Measurements from ENCODE around the gene PROSER2. TPM values are rescaled to one million over a fixed set of nuclear protein-coding genes. Genes with fewer than 3 reads are reported as not detected.
A peak's percentile ranks its signal among the peaks of the same experiment; 100 is the strongest.

The PROSER2 gene
- total and polyA plus RNA-seq, 2 of the 13 experiments (the other 11 are each of a cell fraction or from before 2014, with no cell fraction given) = 6.9 to 7.7 TPM

GRCh38 chr10:11808808-11809207 is 14.3 kb upstream of the PROSER2 start:
- H3K9me3 ChIP-seq (ENCODE audit: low read length) = no peaks in the 10 kb centered on the region
- H3K27me3 ChIP-seq (ENCODE audit: control insufficient read depth in 1 of 2, insufficient read depth in 2 of 2, low read length in 2 of 2) = peaks cover 0 to 38% of the 10 kb centered on the region in 2 experiments; a peak in 2 of 5 replicates
- H3K4me2 ChIP-seq (ENCODE audit: low read depth, low read length) = no peak overlapping the region
- H3K9ac ChIP-seq (ENCODE audit: insufficient read depth, low read depth, low read length) = no peak overlapping the region
- DNase-seq (ENCODE audit: low spot score) (no peak), FAIRE-seq (no peak), ATAC-seq (no peak)
- POLR2A ChIA-PET = no interaction called here
- intact Hi-C loops (cut with micrococcal nuclease; ENCODE audit: unreplicated experiment) (no loop called here), in situ Hi-C loops (cut with HindIII; ENCODE audit: extremely low pct_ligation_motif_present, low pct_unique_long_range_greater_than_20kb) (no loop called here)
- TF ChIP-seq ZNF557 (CRISPR knock-in tag; IDR thresholded peaks at IDR 0.05) (no peak), ZNF354B (CRISPR knock-in tag; IDR thresholded peaks at IDR 0.05) (no peak), AKNA (CRISPR knock-in tag; IDR thresholded peaks at IDR 0.05; ENCODE audit: borderline replicate concordance) (no peak), ZNF629 (CRISPR knock-in tag; conservative IDR thresholded peaks at IDR 0.05) (peak; percentile 79), FLYWCH1 (CRISPR knock-in tag; IDR thresholded peaks at IDR 0.05) (no peak), DR1 (CRISPR knock-in tag; IDR thresholded peaks at IDR 0.05) (no peak)
- H2AFZ ChIP-seq (ENCODE audit: low read length) = no peak overlapping the region
- no TSS peak for BruUV-seq (replicated peaks)
- no peaks in the 10 kb centered on the region for H3K36me3 ChIP-seq (replicated peaks in 1 of 2; ENCODE audit: control insufficient read depth in 1 of 2, insufficient read depth in 2 of 2, low read length in 2 of 2)
- 81% methylated on average over 5 of the region's 5 CpGs for WGBS (ENCODE audit: low lambda C conversion rate)
- CTCF ChIA-PET (ENCODE audit: low intra/inter-chr PET ratio, low total read pairs) = no interaction called here
- H3K27ac ChIP-seq (ENCODE audit: extremely low read length, insufficient read depth, low read length) = no peak overlapping the region
- no peaks in the 10 kb centered on the region for H3K79me2 ChIP-seq (ENCODE audit: insufficient read depth, low read length)
- H3K4me1 ChIP-seq (ENCODE audit: insufficient read depth, low read length) = peaks cover 50% of the 10 kb centered on the region
- no peak overlapping the region for H3K4me3 ChIP-seq (replicated peaks in 1 of 3; ENCODE audit: insufficient read depth in 1 of 3, low read depth in 2 of 3, low read length in 3 of 3)
- H4K20me1 ChIP-seq (ENCODE audit: insufficient read depth, low read length) = no peaks in the 10 kb centered on the region

Data from HepG2 (cell line).